NCI-H748 treated with DMSO at 0.1 percent for 48 hours (cell line): Measurements from ENCODE around the gene CSK.
"Not testable (repeated sequence)": the region's sequence is repeated elsewhere in the genome, so short reads cannot be mapped to it uniquely, and the experiment has no call there.

Experiments
- DNase-seq: peaks from one replicate; lab custom pipeline; 2025; lab: John Stamatoyannopoulos, UW

CSK gene

GRCh38 chr15:74770211-74770903, 11.5 kb upstream of the CSK start:
- DNase-seq = no peak

- DNase-seq = no peak
These were observed 8.6 kb upstream of the CSK start for GRCh38 chr15:74773329-74773728.

DNA sequence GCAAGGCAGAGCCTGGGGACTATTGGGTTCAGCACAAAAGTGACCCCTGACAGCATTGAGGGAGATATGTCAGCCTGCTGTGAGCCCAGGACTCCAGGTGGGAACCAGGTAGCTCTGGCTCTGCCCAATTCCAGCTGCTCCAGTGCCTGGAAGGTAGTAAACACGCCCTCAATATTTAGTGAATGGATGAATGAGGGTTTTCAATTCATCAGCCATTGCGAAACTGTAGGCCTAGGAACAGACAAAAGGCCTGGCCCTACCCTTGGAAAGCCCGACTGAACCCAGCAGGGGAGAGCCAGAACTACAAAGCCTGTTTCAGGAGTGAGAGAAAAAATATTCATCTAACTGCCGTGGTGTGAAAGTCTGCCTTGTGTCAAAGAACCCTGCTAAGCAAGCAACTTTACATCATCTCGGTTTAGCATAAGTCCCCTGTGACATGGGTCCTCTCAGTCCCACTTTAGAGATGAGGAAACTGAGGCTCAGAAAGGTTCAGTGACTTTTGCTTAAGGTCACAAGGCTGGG, 8.1 kb upstream of the CSK start:
- no peak for DNase-seq

GRCh38 chr15:74775132-74775562, 6.7 kb upstream of the CSK start:
- DNase-seq = no peak

DNA sequence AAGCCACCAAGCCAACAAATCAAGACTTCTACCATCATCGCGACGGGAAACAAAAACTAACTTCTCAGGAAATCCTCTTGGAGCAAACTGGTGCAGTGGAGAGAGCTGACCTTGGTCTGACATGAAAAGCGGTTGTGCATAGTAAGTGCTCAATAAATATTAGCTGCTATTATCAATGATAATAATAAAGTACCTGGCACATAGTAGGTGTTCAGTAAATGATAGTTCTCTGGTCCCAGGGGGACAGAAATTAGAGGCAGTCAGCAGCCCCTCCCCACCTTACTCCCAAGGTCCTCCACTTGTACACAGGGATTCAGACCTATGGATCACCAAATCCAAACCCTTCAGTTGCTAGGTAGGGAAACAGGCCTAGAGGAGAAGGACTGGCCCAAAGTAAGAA, 6.0 kb upstream of the CSK start:
- no peak for DNase-seq

DNA sequence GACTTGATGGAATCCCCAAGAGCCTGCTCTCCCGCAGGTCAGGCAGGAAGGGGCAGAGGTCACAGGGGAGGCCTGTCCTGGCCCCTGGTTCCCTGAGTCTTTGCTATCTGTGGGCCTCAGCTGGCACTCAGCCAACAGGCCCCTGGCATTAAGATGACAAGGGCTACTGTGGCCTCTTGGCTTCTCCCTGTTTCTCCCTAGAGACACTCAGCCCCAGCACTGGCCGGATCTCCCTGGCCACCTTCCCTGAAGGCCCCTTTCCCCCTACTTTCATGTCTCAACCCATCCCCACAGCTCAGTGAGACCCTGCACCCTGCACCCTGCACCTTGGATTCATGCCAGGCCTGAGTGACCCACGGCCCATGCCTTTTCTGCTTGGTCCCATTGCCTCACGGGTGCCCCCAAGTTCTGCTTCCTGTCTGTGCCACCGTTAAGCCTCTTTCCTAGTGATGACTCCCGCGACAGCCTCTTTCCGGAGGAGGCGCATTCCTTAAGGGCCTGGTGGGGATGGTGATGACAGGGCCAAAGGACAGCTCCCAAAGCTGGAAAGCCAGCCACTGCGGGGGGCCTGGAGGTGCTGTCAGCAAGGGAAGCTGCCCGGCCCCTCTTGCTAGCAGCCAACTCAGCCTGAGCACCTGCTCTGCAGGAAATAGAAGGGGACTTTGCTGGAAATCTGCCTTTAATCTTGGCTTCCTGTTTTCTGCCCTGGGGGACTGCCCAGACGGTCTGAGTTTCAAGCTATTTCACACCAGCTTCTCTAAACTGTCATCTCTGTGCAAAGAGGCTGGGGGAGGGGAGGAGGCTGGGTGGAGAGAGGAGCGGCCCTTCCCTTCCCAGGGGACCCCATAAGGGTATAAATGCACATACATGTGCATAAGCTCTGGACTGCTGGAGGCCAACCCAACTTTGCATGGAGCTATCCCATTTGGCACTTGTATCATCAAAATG, 4.8 kb upstream of the CSK start:
- no peak for DNase-seq

GRCh38 chr15:74777769-74778598, 3.9 kb upstream of the CSK start:
- DNase-seq = no peak

DNA sequence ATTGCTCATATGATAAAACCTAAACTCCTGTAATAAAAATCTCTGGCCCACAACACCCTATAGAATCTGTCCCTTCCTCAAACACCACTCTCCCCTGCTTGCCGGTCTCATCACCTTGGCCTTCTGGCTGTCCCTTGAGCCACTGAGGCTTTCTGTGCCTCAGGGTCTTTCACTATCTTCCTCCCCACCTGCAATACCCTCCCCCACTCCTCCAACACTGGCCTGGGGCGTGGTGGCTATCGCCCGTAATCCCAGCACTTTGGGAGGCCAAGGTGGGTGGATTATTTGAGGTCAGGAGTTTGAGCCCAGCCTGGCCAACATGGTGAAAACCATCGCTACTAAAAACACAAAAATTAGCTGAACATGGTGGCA, 3.3 kb upstream of the CSK start:
- no peak for DNase-seq

DNA sequence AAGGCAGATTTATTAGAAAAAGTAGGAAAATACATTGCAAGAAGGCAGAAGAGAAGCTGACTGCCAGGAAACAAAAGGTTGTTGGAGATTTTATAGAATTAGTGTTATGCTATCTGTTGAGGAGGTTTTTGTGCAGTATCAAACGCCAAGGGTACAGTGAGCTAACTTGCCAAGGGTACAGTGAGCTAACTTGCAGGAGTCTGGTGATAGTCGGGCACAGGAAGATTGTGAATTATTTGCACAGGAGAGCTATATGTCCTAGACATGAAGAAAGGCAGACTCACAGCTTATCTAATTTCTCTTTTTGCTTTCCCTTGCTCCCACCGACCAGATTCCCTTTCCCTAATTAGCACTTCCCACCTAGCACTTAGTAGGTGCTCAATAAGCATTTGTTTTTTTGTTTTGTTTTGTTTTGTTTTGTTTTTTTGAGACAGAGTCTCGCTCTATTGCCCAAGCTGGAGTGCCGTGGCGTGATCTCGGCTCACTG, 2.7 kb upstream of the CSK start:
- no peak for DNase-seq

GRCh38 chr15:74780523-74781430, 1.1 kb upstream of the CSK start:
- no peak for DNase-seq

DNA sequence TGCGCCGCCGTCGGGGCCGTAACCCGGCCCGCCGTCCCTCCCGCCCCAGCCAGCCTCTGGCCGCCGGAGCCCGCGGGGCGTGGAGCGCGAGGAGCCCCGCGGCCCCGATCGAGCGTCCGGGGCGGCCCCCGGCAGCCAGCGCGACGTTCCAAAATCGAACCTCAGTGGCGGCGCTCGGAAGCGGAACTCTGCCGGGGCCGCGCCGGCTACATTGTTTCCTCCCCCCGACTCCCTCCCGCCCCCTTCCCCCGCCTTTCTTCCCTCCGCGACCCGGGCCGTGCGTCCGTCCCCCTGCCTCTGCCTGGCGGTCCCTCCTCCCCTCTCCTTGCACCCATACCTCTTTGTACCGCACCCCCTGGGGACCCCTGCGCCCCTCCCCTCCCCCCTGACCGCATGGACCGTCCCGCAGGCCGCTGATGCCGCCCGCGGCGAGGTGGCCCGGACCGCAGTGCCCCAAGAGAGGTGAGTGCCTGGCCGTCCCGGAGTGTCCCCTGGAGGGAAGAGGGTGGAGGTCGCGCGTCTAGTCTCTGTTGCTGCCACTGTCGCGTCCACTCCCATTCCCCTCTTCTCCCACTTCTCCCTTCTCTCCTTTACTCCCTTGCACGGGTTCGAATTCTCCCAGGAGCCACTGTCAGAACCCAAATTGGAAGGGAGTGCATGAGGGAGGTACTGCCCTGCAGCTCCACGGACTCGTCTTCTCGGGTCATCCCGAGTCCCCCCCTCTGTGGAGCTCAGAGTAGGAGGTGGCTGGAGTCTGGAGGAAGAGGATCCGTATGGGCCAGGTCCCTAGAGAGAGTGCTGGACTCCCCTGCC, 585 bp downstream of the CSK start:
- DNase-seq = no peak

DNA sequence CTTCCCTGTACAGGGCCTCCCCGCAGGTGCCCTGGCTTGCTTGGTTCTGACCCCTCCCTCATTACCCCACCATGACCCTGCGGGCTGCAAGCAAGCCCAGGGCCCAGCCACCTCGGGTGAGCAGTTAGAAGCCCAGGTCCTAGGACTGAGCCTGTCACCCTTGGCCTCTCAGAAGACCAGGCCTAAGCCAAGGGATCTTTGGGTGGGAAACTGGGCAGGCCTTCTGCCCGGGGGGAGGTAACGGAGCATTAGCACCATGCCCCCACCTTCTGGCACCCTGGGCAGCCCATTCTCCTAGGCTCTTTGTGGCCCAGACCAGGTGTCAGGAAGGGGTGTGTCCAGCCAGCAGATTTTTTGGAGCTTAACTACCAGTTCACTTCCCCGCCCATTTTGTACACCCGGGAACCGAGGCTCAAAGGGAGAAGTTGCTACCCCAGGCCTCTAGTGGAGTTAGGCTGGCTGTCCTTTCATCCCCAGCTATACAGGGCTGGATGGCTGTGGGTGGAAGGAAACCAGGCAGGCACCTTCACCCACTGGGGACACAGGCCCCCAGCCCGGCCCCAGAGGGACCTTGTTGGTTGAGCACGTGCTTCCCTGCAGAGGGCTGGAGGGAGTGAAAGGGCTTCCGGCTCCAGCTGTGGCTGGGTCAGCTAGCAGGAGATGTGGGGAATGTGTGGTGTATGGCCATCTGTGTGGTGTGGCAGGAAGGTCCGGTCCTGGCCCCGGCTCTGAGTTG, 1.4 kb downstream of the CSK start:
- no peak for DNase-seq

- DNase-seq = no peak
These were observed 1.9 kb downstream of the CSK start for GRCh38 chr15:74783808-74784175.

GRCh38 chr15:74784426-74785193, 2.7 kb downstream of the CSK start:
- no peak for DNase-seq

- DNase-seq = no peak
These were observed 3.5 kb downstream of the CSK start for GRCh38 chr15:74785194-74786032.

DNA sequence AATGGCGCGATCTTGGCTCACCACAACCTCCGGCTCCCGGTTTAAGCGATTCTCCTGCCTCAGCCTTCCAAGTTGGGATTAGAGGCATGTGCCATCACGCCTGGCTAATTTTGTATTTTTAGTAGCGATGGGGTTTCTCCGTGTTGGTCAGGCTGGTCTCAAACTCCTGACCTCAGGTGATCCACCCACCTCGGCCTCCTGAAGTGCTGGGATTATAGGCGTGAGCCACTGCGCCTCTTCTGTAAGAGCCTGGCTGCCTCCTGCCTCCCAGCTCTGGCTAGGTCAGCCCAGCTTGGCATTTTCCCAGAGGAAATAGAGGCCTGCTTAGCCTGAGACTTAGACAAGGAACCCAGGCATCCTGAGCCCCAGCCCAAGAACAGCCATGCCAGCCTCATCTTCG, 4.2 kb downstream of the CSK start:
- DNase-seq = not testable (repeated sequence)

- DNase-seq = no peak
These were observed 4.8 kb downstream of the CSK start for GRCh38 chr15:74786551-74787165.
